Naive thymus-derived CD4-positive, alpha-beta T cell (primary cell): ENCODE data around the gene MYOM3. TPM values are rescaled to one million over a fixed set of nuclear protein-coding genes. Genes with fewer than 3 reads are reported as not detected.

Experiments used
- ATAC-seq: fragments of 150-1000 bp; cut with Tn5 transposase; 2 replicates; pipeline ENCODE4 v1.10.0; 2021; ENCODE audit warnings: mild to moderate bottlenecking, moderate library complexity
- CTCF ChIA-PET: fragments of 350-600 bp; sonication (Branson Sonifier 250); formaldehyde crosslinking; loops from one replicate; lab custom pipeline; 2021; ENCODE audit warnings: antibody characterized with exemption; lab: Charles Lee
- POLR2A ChIA-PET: fragments of 350-600 bp; sonication (Branson Sonifier 250); formaldehyde crosslinking; loops from one replicate; lab custom pipeline; 2021; ENCODE audit warnings: antibody characterized with exemption, inconsistent platforms; lab: Charles Lee
- DNase-seq, 9 donors: peaks; one replicate each; pipeline versions ENCODE4 v3.0.0 to v3.0.0-alpha.2; 2020 to 2022; ENCODE audit warnings: mixed read lengths in 1 of 9
- H3K27ac ChIP-seq: one replicate; pipeline ENCODE4 v1.7.0; 2013; ENCODE audit warnings: mild to moderate bottlenecking, low read depth, low read length, moderate library complexity
- H3K27me3 ChIP-seq, 2 donors: one replicate each; pipeline ENCODE4 v1.7.0; 2013; ENCODE audit warnings: low read length in 2 of 2, mild to moderate bottlenecking in 2 of 2, moderate library complexity in 2 of 2; ENCODE audit not compliant: control insufficient read depth in 2 of 2, insufficient read depth in 2 of 2
- H3K36me3 ChIP-seq, 3 experiments: 1 replicate in 2 of 3; 2 replicates in 1 of 3; pipeline ENCODE4 v1.7.0; 2013; ENCODE audit warnings: low read length in 3 of 3, mild to moderate bottlenecking in 3 of 3, moderate library complexity in 1 of 3; ENCODE audit not compliant: insufficient read depth in 3 of 3, control insufficient read depth in 2 of 3
- H3K4me1 ChIP-seq, 2 donors: one replicate each; pipeline ENCODE4 v1.7.0; 2013; ENCODE audit warnings: low read length in 2 of 2, mild to moderate bottlenecking in 2 of 2, moderate library complexity in 1 of 2; ENCODE audit not compliant: control insufficient read depth in 2 of 2, insufficient read depth in 2 of 2
- H3K4me3 ChIP-seq: 2 replicates; pipeline ENCODE4 v1.7.0; 2013; ENCODE audit warnings: mild to moderate bottlenecking, low read length
- H3K9me3 ChIP-seq, 3 experiments: 1 replicate in 2 of 3; 2 replicates in 1 of 3; pipeline ENCODE4 v1.7.0; 2013; ENCODE audit warnings: low read length in 3 of 3; ENCODE audit not compliant: control insufficient read depth in 2 of 3
- H3K27ac Mint-ChIP-seq, 9 donors: one replicate each; pipeline ENCODE4 v1.8.0; 2020 to 2022; ENCODE audit warnings: mixed read lengths in 9 of 9, mild to moderate bottlenecking in 8 of 9, moderate library complexity in 5 of 9, inconsistent platforms in 2 of 9
- H3K27me3 Mint-ChIP-seq, 5 donors: one replicate each; pipeline ENCODE4 v1.8.0; 2021 to 2022; ENCODE audit warnings: mixed read lengths in 5 of 5, mild to moderate bottlenecking in 1 of 5
- H3K36me3 Mint-ChIP-seq, 5 donors: one replicate each; pipeline ENCODE4 v1.8.0; 2020 to 2022; ENCODE audit warnings: mixed read lengths in 5 of 5, mild to moderate bottlenecking in 3 of 5, inconsistent platforms in 1 of 5
- H3K4me1 Mint-ChIP-seq, 7 donors: one replicate each; pipeline ENCODE4 v1.8.0; 2020 to 2022; ENCODE audit warnings: mixed read lengths in 7 of 7, mild to moderate bottlenecking in 3 of 7, inconsistent platforms in 1 of 7
- H3K4me3 Mint-ChIP-seq, 10 donors: one replicate each; pipeline ENCODE4 v1.8.0; 2020 to 2022; ENCODE audit warnings: mild to moderate bottlenecking in 10 of 10, mixed read lengths in 10 of 10, moderate library complexity in 6 of 10, inconsistent platforms in 2 of 10
- H3K9me3 Mint-ChIP-seq, 11 donors: one replicate each; pipeline ENCODE4 v1.8.0; 2020 to 2022; ENCODE audit warnings: mixed read lengths in 11 of 11, mild to moderate bottlenecking in 4 of 11, inconsistent platforms in 1 of 11, moderate library complexity in 1 of 11
- intact Hi-C, 2 donors: fragments of 100-400 bp; cut with micrococcal nuclease; formaldehyde crosslinking; loops; one replicate each; pipeline ENCODE4 v1.15.1; 2023
- polyA plus RNA-seq, 2 donors: library from polyadenylated mRNA; unstranded; fragments of 300-500 nt; fragmentation: Illumina TruSeq; gene quantifications; one replicate each; pipeline ENCODE4 v1.2.3, GENCODE V29; 2021
- total RNA-seq, 6 experiments: library from RNA in 5 of 6; stranded (reverse) in 5 of 6; gene quantifications; 1 replicate in 5 of 6; 2 replicates in 1 of 6; pipeline ENCODE4 v1.2.3 and lab custom pipeline; 2021 to 2026

The MYOM3 gene
- total and polyA plus RNA-seq, 7 experiments from 2014 or later = not detected

DNA sequence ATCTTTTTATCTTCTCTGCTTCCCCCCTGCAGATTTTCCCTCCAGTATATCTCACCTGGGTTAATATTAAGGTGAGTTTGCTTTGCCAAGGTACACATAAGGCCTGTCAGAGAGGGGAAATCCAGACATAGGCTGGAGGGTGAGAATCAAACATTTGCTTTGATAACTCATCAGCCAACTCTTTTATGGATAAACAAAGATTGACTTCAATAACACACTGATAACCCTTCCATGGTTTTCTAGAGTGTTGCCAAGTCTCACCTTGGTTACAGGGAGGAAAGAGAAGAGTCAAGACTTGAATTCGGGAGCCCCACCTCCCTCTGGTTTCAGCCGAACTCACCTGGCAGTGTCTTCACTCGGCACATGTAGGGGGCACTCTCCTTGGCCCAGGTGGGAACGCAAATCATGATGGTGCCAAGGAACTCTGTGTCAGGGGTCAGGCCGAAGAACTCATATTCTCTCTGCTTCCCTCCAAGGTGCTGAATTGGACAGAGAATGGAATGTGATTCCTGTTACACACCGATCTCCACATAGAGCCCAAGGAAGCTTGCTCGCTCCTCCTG is 15.9 kb upstream of the MYOM3 start:
- Mint-ChIP-seq H3K27me3 (peaks cover 0 to 14% (median 0%) of the 10 kb centered on the region in 5 donors), H3K27ac (no peak overlapping the region), H3K9me3 (peaks cover 2 to 28% (median 9%) of the 10 kb centered on the region in 11 donors), H3K36me3 (peaks cover 0 to 9% (median 0%) of the 10 kb centered on the region in 5 donors), H3K4me3 (no peak overlapping the region), H3K4me1 (peaks cover 0 to 2% (median 0%) of the 10 kb centered on the region in 7 donors)
- Histone ChIP-seq H3K4me1 (no peaks in the 10 kb centered on the region), H3K4me3 (no peak overlapping the region), H3K27me3 (no peaks in the 10 kb centered on the region), H3K36me3 (no peaks in the 10 kb centered on the region), H3K9me3 (peaks cover 0 to 9% (median 0%) of the 10 kb centered on the region in 3 experiments), H3K27ac (no peak overlapping the region)
- intact Hi-C loops = no loop called here
- POLR2A ChIA-PET = no interaction called here
- ATAC-seq = no peak
- DNase-seq = no peak
- CTCF ChIA-PET = no interaction called here

DNA sequence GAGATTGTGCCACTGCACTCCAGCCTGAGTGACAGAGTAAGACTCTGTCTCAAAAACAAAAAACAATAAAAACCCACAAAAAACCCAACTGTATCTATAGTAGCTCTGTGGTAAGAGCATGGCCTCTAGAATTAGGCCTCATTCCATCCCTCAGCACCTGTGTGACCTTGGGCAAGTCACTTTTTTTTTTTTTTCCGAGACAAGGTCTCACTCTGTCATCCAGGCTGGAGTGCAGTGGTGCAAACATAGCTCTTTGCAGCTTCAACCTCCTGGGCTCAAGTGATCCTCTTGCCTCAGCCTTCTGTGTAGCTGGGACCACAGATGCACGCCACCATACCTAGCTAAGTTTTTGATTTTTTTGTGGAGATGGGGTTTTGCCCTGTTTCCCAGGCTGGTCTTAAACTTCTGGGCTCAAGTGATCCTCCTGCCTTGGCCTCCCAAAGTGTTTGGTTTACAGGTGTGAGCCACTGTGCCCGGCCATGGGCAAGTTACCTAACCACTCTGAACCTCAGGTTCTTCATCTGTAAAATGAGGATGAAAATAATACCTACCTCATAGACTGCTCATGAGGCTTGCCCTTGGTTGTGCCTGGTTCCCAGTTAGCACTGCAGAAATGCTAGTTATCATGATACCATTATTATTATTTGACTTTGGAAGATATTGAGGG is 15.3 kb upstream of the MYOM3 start:
- peaks cover 0 to 2% (median 0%) of the 10 kb centered on the region in 7 donors for H3K4me1 Mint-ChIP-seq
- DNase-seq (no peak), ATAC-seq (no peak)
- H3K9me3 ChIP-seq = peaks cover 0 to 9% (median 0%) of the 10 kb centered on the region in 3 experiments
- H3K36me3 Mint-ChIP-seq = peaks cover 0 to 9% (median 0%) of the 10 kb centered on the region in 5 donors
- H3K27ac ChIP-seq = no peak overlapping the region
- ChIA-PET POLR2A (no interaction called here), CTCF (interaction anchor here (0.6 kb wide), 1 partner anchor 1940 kb away, joined by 6 read pairs; the partner anchor contains the start of gene TRIM63)
- H3K27me3 Mint-ChIP-seq = peaks cover 0 to 14% (median 0%) of the 10 kb centered on the region in 5 donors
- no peak overlapping the region for H3K4me3 Mint-ChIP-seq
- H3K4me3 ChIP-seq = no peak overlapping the region
- H3K27me3 ChIP-seq = no peaks in the 10 kb centered on the region
- no peaks in the 10 kb centered on the region for H3K4me1 ChIP-seq
- intact Hi-C loops = no loop called here
- no peaks in the 10 kb centered on the region for H3K36me3 ChIP-seq
- peaks cover 0 to 28% (median 9%) of the 10 kb centered on the region in 11 donors for H3K9me3 Mint-ChIP-seq
- H3K27ac Mint-ChIP-seq = peak overlapping the region in 1 of 9 donors; percentile 43

DNA sequence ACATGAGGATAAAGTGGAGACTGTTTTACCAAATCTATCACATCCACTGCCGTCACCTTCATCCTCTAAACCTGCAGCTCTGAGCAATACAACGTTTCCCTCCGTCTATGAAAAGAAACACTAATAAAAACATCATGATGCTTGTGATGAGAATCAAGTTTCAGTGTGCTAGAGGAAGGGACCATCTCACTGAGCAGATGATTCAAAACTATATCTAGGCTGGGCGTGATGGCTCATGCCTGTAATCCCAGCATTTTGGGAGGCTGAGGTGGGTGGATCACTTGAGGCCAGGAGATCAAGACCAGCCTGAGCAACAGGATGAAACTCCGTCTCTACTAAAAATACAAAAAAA is 14.7 kb upstream of the MYOM3 start:
- H3K9me3 ChIP-seq = peaks cover 0 to 9% (median 0%) of the 10 kb centered on the region in 3 experiments
- ChIA-PET CTCF (interaction anchor here (0.6 kb wide), 1 partner anchor 1941 kb away, joined by 6 read pairs; the partner anchor contains the start of gene TRIM63), POLR2A (no interaction called here)
- no peak overlapping the region for H3K4me3 ChIP-seq
- intact Hi-C loops = no loop called here
- ATAC-seq (no peak), DNase-seq (no peak)
- Mint-ChIP-seq H3K9me3 (peaks cover 0 to 23% (median 9%) of the 10 kb centered on the region in 11 donors), H3K4me1 (peaks cover 0 to 2% (median 0%) of the 10 kb centered on the region in 7 donors), H3K27ac (no peak overlapping the region), H3K4me3 (no peak overlapping the region), H3K36me3 (peaks cover 0 to 9% (median 0%) of the 10 kb centered on the region in 5 donors), H3K27me3 (peaks cover 0 to 14% (median 0%) of the 10 kb centered on the region in 5 donors)
- H3K4me1 ChIP-seq = no peaks in the 10 kb centered on the region
- H3K27me3 ChIP-seq = no peaks in the 10 kb centered on the region
- no peaks in the 10 kb centered on the region for H3K36me3 ChIP-seq
- no peak overlapping the region for H3K27ac ChIP-seq

DNA sequence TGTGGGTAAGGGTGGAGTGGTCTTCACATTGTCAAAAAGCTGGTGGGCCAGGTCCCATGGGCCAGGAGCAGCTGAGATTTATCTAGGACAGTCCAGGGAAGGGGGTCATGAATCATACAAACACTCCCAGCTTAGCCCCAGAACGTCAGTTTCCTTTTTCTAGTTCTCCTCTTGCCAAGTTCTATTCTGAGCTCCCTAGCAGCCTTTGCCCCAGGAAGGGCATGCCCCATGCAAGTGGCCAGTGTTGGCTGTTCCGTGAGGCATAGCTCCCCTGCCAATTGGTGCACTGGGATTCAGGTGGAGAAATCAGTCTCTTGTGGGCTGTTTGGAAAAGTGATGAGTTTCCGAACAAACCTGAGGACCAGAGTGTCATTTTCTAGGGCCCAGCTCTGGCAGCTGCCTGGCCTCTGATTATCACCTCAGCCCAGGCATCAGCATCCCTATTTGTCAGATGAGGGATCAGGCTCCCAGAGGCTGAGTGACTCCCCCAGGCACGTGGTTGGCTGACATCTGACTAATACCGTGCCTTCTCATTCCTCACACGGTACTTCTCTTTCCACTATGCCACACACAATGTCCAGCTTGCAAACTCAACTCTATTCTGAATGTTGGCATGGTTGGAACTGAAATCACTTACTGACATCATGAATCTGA is 14.2 kb upstream of the MYOM3 start:
- ChIA-PET POLR2A (no interaction called here), CTCF (interaction anchor here (0.6 kb wide), 1 partner anchor 101 kb away, joined by 3 read pairs; no protein-coding TSS in a partner anchor)
- H3K27me3 ChIP-seq = no peaks in the 10 kb centered on the region
- H3K27me3 Mint-ChIP-seq = peaks cover 0 to 9% (median 0%) of the 10 kb centered on the region in 5 donors
- peaks cover 0 to 2% (median 0%) of the 10 kb centered on the region in 7 donors for H3K4me1 Mint-ChIP-seq
- H3K4me3 Mint-ChIP-seq = no peak overlapping the region
- H3K36me3 Mint-ChIP-seq = peaks cover 0 to 9% (median 0%) of the 10 kb centered on the region in 5 donors
- H3K27ac ChIP-seq = no peak overlapping the region
- peaks cover 0 to 20% (median 9%) of the 10 kb centered on the region in 11 donors for H3K9me3 Mint-ChIP-seq
- no peak for ATAC-seq
- no peaks in the 10 kb centered on the region for H3K36me3 ChIP-seq
- no peak overlapping the region for H3K4me3 ChIP-seq
- DNase-seq = no peak
- H3K27ac Mint-ChIP-seq = no peak overlapping the region
- intact Hi-C loops = no loop called here
- H3K9me3 ChIP-seq = peaks cover 0 to 9% (median 0%) of the 10 kb centered on the region in 3 experiments
- no peaks in the 10 kb centered on the region for H3K4me1 ChIP-seq

DNA sequence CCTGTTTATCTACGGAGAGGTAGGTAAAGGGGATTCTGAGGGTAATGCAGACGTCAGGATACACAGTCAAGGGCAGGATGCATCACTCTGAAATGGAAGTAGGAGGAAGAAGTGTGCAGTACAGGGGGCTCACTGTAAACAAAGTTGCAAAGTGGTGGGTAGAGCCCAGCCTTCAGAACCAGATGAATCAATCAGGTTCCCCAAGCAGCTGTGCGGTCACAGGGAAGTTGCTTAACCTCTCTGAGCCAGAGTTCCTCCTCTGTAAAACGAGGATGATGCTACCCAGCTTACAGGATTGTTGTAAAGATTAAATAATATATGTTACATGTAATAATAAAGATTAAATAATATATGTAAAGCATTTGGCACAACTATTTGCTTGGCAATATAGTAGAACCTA is 13.5 kb upstream of the MYOM3 start:
- H3K27ac Mint-ChIP-seq = no peak overlapping the region
- no peaks in the 10 kb centered on the region for H3K27me3 ChIP-seq
- H3K36me3 ChIP-seq = no peaks in the 10 kb centered on the region
- no peak overlapping the region for H3K4me3 ChIP-seq
- intact Hi-C loops = no loop called here
- H3K9me3 ChIP-seq = peaks cover 0 to 8% (median 0%) of the 10 kb centered on the region in 3 experiments
- H3K9me3 Mint-ChIP-seq = peaks cover 0 to 14% (median 9%) of the 10 kb centered on the region in 11 donors
- ATAC-seq (no peak), DNase-seq (no peak)
- H3K36me3 Mint-ChIP-seq = peaks cover 0 to 9% (median 0%) of the 10 kb centered on the region in 5 donors
- no peak overlapping the region for H3K4me3 Mint-ChIP-seq
- POLR2A ChIA-PET = no interaction called here
- CTCF ChIA-PET = no interaction called here
- no peak overlapping the region for H3K27ac ChIP-seq
- H3K4me1 Mint-ChIP-seq = peaks cover 0 to 2% (median 0%) of the 10 kb centered on the region in 7 donors
- no peaks in the 10 kb centered on the region for H3K4me1 ChIP-seq
- peaks cover 0 to 7% (median 0%) of the 10 kb centered on the region in 5 donors for H3K27me3 Mint-ChIP-seq

DNA sequence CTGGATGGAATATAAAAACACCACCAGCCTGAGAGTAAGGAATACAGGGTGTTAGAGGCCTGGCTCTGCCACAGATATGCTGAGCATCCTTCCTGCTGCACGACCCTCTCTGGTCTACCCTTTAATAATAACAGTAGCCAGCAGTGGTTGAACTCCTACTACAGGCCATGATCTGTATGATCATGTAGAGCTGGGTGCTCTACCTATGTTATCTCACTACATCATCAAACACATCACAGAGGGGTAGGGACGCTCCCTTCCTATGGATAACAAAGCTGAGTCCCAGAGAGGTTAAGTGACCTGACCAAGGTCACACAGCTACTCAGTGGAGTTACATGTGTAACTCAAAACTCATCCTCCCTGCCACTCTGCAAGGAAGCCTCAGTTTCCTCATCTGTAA is 13.0 kb upstream of the MYOM3 start:
- H3K9me3 ChIP-seq = peaks cover 0 to 3% (median 0%) of the 10 kb centered on the region in 3 experiments
- no peaks in the 10 kb centered on the region for H3K27me3 ChIP-seq
- ChIA-PET CTCF (no interaction called here), POLR2A (no interaction called here)
- Mint-ChIP-seq H3K27me3 (peaks cover 0 to 6% (median 0%) of the 10 kb centered on the region in 5 donors), H3K36me3 (peaks cover 0 to 5% (median 0%) of the 10 kb centered on the region in 5 donors), H3K4me3 (no peak overlapping the region), H3K4me1 (peaks cover 0 to 2% (median 0%) of the 10 kb centered on the region in 7 donors), H3K27ac (no peak overlapping the region), H3K9me3 (peaks cover 0 to 14% (median 5%) of the 10 kb centered on the region in 11 donors)
- intact Hi-C loops = no loop called here
- H3K4me3 ChIP-seq = no peak overlapping the region
- H3K36me3 ChIP-seq = no peaks in the 10 kb centered on the region
- DNase-seq (no peak), ATAC-seq (no peak)
- H3K4me1 ChIP-seq = no peaks in the 10 kb centered on the region
- H3K27ac ChIP-seq = no peak overlapping the region
